Epithelial cell of esophagus (primary cell): Measurements from ENCODE around the gene SYCN.
A peak's percentile ranks its signal among the peaks of the same experiment; 100 is the strongest.
"Not testable (repeated sequence)": the region's sequence is repeated elsewhere in the genome, so short reads cannot be mapped to it uniquely, and the experiment has no call there.

Experiments
- DNase-seq: peaks from one replicate; pipeline ENCODE4 v3.0.0; 2010; ENCODE audit warnings: low read depth
- H3K4me3 ChIP-seq: 2 replicates; pipeline ENCODE4 v1.5.1; 2011; ENCODE audit warnings: mild to moderate bottlenecking, low read length, control low read depth
- CTCF ChIP-seq: IDR thresholded peaks from 2 replicates; pipeline ENCODE4 v1.5.1; 2011; ENCODE audit warnings: low read depth, mild to moderate bottlenecking, low read length, control low read depth, inconsistent platforms; ENCODE audit not compliant: insufficient read depth; ENCODE audit errors: missing control alignments

SYCN gene

GRCh38 chr19:39237200-39238184 lies 33.4 kb upstream of the SYCN start:
- no peak for TF ChIP-seq CTCF
- peak; percentile 14 for DNase-seq
- no peak overlapping the region for H3K4me3 ChIP-seq

- DNase-seq, result no peak
- TF ChIP-seq CTCF, result no peak
- H3K4me3 ChIP-seq, result no peak overlapping the region
These were observed 32.5 kb upstream of the SYCN start for GRCh38 chr19:39236527-39236926.

GRCh38 chr19:39232708-39233107 lies 28.6 kb upstream of the SYCN start:
- no peak for DNase-seq
- no peak for TF ChIP-seq CTCF
- no peak overlapping the region for H3K4me3 ChIP-seq

GRCh38 chr19:39230096-39230764 lies 26.2 kb upstream of the SYCN start:
- no peak for DNase-seq
- H3K4me3 ChIP-seq, result no peak overlapping the region
- TF ChIP-seq CTCF, result no peak

GRCh38 chr19:39224910-39225309 lies 20.8 kb upstream of the SYCN start:
- no peak for DNase-seq
- no peak overlapping the region for H3K4me3 ChIP-seq
- TF ChIP-seq CTCF, result no peak

GRCh38 chr19:39223703-39224279 lies 19.7 kb upstream of the SYCN start:
- H3K4me3 ChIP-seq, result no peak overlapping the region
- peak; percentile 47 for DNase-seq
- TF ChIP-seq CTCF, result no peak

- H3K4me3 ChIP-seq, DNase-seq: not testable (repeated sequence)
These were observed 15.0 kb upstream of the SYCN start for GRCh38 chr19:39219108-39219507.
